Uterus (tissue), 2 donors: Measurements from ENCODE around the gene CPEB1.

Source experiments
- POLR2A ChIP-seq, 2 donors: fragments of 450-650 bp; IDR thresholded peaks; one replicate each; pipeline ENCODE4 v1.6.1; 2016; ENCODE audit warnings: antibody characterized with exemption in 2 of 2, mild to moderate bottlenecking in 1 of 2, moderate library complexity in 1 of 2
- TF ChIP-seq, protein P1 (sequence below), 4 experiments: fragments of 200-600 bp in 2 of 4; fragments of 450-650 bp in 2 of 4; sonication (generic) in 2 of 4; IDR thresholded peaks; one replicate each; pipeline ENCODE4 v1.5.1; 2016 to 2019; ENCODE audit warnings: antibody characterized with exemption in 4 of 4, mild to moderate bottlenecking in 2 of 4, moderate library complexity in 1 of 4

GRCh38 chr15:82545478-82545877 is 101.7 kb downstream of the CPEB1 start:
- TF ChIP-seq POLR2A (IDR thresholded peaks at IDR 0.05), result no peak
- TF ChIP-seq, protein P1, sequence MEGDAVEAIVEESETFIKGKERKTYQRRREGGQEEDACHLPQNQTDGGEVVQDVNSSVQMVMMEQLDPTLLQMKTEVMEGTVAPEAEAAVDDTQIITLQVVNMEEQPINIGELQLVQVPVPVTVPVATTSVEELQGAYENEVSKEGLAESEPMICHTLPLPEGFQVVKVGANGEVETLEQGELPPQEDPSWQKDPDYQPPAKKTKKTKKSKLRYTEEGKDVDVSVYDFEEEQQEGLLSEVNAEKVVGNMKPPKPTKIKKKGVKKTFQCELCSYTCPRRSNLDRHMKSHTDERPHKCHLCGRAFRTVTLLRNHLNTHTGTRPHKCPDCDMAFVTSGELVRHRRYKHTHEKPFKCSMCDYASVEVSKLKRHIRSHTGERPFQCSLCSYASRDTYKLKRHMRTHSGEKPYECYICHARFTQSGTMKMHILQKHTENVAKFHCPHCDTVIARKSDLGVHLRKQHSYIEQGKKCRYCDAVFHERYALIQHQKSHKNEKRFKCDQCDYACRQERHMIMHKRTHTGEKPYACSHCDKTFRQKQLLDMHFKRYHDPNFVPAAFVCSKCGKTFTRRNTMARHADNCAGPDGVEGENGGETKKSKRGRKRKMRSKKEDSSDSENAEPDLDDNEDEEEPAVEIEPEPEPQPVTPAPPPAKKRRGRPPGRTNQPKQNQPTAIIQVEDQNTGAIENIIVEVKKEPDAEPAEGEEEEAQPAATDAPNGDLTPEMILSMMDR (IDR thresholded peaks at IDR 0.05), result no peak
